Sigmoid colon (tissue), 7 donors: ENCODE results near the gene COL17A1. TPM values are rescaled to one million over a fixed set of nuclear protein-coding genes. Genes with fewer than 3 reads are reported as not detected.

Source experiments
- DNase-seq: peaks from one replicate; pipeline ENCODE4 v3.0.0-alpha.2; 2019
- H3K27ac ChIP-seq, 4 donors: fragments of 200-600 bp; sonication (generic); one replicate each; pipeline ENCODE4 v1.5.1; 2016 to 2019; ENCODE audit warnings: mild to moderate bottlenecking in 1 of 4
- H3K27me3 ChIP-seq, 3 donors: fragments of 200-600 bp; sonication (generic); one replicate each; pipeline ENCODE4 v1.5.1; 2019; ENCODE audit warnings: mild to moderate bottlenecking in 1 of 3
- H3K36me3 ChIP-seq, 4 donors: fragments of 200-600 bp; sonication (generic); one replicate each; pipeline ENCODE4 v1.5.1; 2016 to 2019
- H3K4me1 ChIP-seq, 4 donors: fragments of 200-600 bp; sonication (generic); one replicate each; pipeline ENCODE4 v1.5.1; 2017 to 2019
- H3K4me3 ChIP-seq, 4 donors: fragments of 200-600 bp; sonication (generic); one replicate each; pipeline ENCODE4 v1.5.1; 2017 to 2019; ENCODE audit warnings: mild to moderate bottlenecking in 2 of 4, moderate library complexity in 1 of 4
- H3K9me3 ChIP-seq, 4 donors: fragments of 200-600 bp in 3 of 4; sonication (generic) in 3 of 4; one replicate each; pipeline versions ENCODE4 v1.5.1 to v1.6.1; 2013 to 2019
- CTCF ChIP-seq, 4 experiments: fragments of 450-650 bp in 3 of 4; fragments of 200-600 bp in 1 of 4; IDR thresholded peaks; one replicate each; pipeline ENCODE4 v1.5.1; 2016 to 2019; ENCODE audit warnings: antibody characterized with exemption in 4 of 4, mild to moderate bottlenecking in 3 of 4, moderate library complexity in 2 of 4
- EP300 ChIP-seq, 4 donors: sonication (generic); formaldehyde crosslinking; IDR thresholded peaks; one replicate each; pipeline ENCODE4 v1.6.1; 2017; ENCODE audit warnings: antibody characterized with exemption in 4 of 4
- POLR2A ChIP-seq, 2 donors: fragments of 450-650 bp; IDR thresholded peaks; one replicate each; pipeline ENCODE4 v1.6.1; 2016; ENCODE audit warnings: antibody characterized with exemption in 2 of 2, mild to moderate bottlenecking in 2 of 2, moderate library complexity in 2 of 2
- POLR2AphosphoS5 ChIP-seq, 4 donors: sonication (generic); formaldehyde crosslinking; IDR thresholded peaks; one replicate each; pipeline ENCODE4 v1.6.1; 2017; ENCODE audit warnings: antibody characterized with exemption in 4 of 4
- WGBS, 2 donors: extraction: QIAGEN DNeasy Blood & Tissue Kit; methylation state at CpG; one replicate each; pipeline ENCODE4 v1.1.7; 2013; 5-methylcytosine and 5-hydroxymethylcytosine counted together
- intact Hi-C: fragments of 100-400 bp; cut with DNase I; formaldehyde crosslinking; loops from one replicate; pipeline ENCODE4 v1.15.1; 2023
- polyA plus RNA-seq, 3 donors: library from polyadenylated mRNA; stranded (reverse); fragments of 200-250 nt; gene quantifications; one replicate each; pipeline ENCODE4 v1.2.3, GENCODE V29; 2013
- total RNA-seq, 4 donors: library from RNA; depleted of rRNA; stranded (reverse); fragments of >200 nt; gene quantifications; one replicate each; pipeline ENCODE4 v1.1.0, GENCODE V29; 2016
- donor health status: healthy with polysubstance abuse.
- donor health status: Bipolar disorder and iron deficiency.
- donor health status: healthy.

COL17A1 gene
- total and polyA plus RNA-seq, 7 donors = 18.7 to 67.4 (median 24.0) TPM; not detected in 4

- H3K27me3 ChIP-seq = no peaks in the 10 kb centered on the region
- no peak overlapping the region for H3K4me3 ChIP-seq
- no peaks in the 10 kb centered on the region for H3K36me3 ChIP-seq
- H3K27ac ChIP-seq = no peak overlapping the region
- WGBS, 2 donors = 94 to 96% methylated on average over 4 of the region's 4 CpGs
- H3K4me1 ChIP-seq = no peaks in the 10 kb centered on the region
- H3K9me3 ChIP-seq = no peaks in the 10 kb centered on the region
- intact Hi-C loops = no loop called here
- TF ChIP-seq POLR2AphosphoS5 (IDR thresholded peaks at IDR 0.05) (no peak), POLR2A (IDR thresholded peaks at IDR 0.05) (no peak), EP300 (IDR thresholded peaks at IDR 0.05) (no peak), CTCF (IDR thresholded peaks at IDR 0.05) (no peak)
- DNase-seq = no peak
Observed at GRCh38 chr10:104053201-104053600, 32.5 kb downstream of the COL17A1 start.

DNA sequence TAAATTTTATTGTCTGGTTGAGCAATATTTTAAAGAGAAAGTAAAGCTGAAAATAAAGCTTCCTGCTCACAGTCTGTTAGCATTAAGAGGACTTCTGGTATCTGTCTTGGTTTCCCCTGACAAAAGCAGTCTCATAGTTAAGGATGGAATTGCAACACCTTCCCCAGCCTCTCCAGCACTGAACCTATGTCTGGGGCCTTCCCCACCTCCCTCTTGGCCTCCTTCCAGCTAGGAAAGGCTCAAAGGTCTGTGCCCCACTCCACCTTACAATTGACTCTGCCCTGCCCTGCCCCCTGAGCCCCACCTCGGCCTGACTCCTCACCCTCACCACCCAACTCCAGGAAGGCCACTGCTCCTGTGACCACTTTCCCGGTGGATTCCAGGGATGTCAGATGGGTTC, 33.2 kb downstream of the COL17A1 start:
- Histone ChIP-seq H3K36me3 (no peaks in the 10 kb centered on the region), H3K4me3 (no peak overlapping the region), H3K27ac (no peak overlapping the region), H3K4me1 (no peaks in the 10 kb centered on the region), H3K9me3 (no peaks in the 10 kb centered on the region), H3K27me3 (no peaks in the 10 kb centered on the region)
- WGBS, 2 donors = 15 to 70% methylated on average over 2 of the region's 2 CpGs
- DNase-seq = no peak
- TF ChIP-seq EP300 (IDR thresholded peaks at IDR 0.05) = no peak
- TF ChIP-seq CTCF (IDR thresholded peaks at IDR 0.05) = no peak
- TF ChIP-seq POLR2A (IDR thresholded peaks at IDR 0.05) = no peak
- no peak for TF ChIP-seq POLR2AphosphoS5 (IDR thresholded peaks at IDR 0.05)
- intact Hi-C loops = no loop called here

- Histone ChIP-seq H3K4me3 (no peak overlapping the region), H3K27ac (no peak overlapping the region), H3K36me3 (no peaks in the 10 kb centered on the region), H3K27me3 (no peaks in the 10 kb centered on the region), H3K9me3 (no peaks in the 10 kb centered on the region), H3K4me1 (no peaks in the 10 kb centered on the region)
- DNase-seq = no peak
- intact Hi-C loops = loop anchor here (5.0 kb wide), 1 partner anchor 158 kb away; no protein-coding TSS in a partner anchor
- TF ChIP-seq POLR2A (IDR thresholded peaks at IDR 0.05) (no peak), EP300 (IDR thresholded peaks at IDR 0.05) (no peak), POLR2AphosphoS5 (IDR thresholded peaks at IDR 0.05) (no peak)
- WGBS, 2 donors = 51 to 68% methylated on average over 8 of the region's 8 CpGs
Observed at GRCh38 chr10:104049504-104050250, 36.0 kb downstream of the COL17A1 start.

DNA sequence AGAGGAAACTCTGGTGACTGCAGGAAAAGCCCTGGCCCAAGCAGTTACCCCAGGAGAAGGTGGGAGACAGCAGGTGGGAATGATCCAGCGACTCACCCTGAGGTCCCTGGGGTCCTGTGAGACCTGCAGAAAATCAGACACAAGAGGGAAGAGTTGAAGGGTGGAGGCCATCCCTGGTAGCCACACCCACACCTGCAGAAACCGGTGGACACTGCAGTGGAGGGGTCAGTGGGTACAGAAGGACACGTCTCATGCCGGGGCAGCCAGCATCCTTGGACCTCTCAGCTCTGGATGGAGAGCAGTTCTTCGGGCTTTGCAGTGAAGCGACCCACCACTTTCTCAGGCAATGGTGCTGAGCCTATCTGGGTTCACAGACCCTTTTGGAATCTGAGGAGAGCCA, 39.0 kb downstream of the COL17A1 start:
- no peaks in the 10 kb centered on the region for H3K36me3 ChIP-seq
- H3K27ac ChIP-seq = no peak overlapping the region
- no peak for DNase-seq
- H3K27me3 ChIP-seq = no peaks in the 10 kb centered on the region
- TF ChIP-seq POLR2AphosphoS5 (IDR thresholded peaks at IDR 0.05) (no peak), POLR2A (IDR thresholded peaks at IDR 0.05) (no peak), CTCF (IDR thresholded peaks at IDR 0.05) (no peak), EP300 (IDR thresholded peaks at IDR 0.05) (no peak)
- intact Hi-C loops = loop anchor here (5.0 kb wide), 1 partner anchor 161 kb away; no protein-coding TSS in a partner anchor
- no peaks in the 10 kb centered on the region for H3K9me3 ChIP-seq
- H3K4me3 ChIP-seq = no peak overlapping the region
- whole genome bisulfite sequencing, 2 donors = 86 to 94% methylated on average over 6 of the region's 6 CpGs
- no peaks in the 10 kb centered on the region for H3K4me1 ChIP-seq

DNA sequence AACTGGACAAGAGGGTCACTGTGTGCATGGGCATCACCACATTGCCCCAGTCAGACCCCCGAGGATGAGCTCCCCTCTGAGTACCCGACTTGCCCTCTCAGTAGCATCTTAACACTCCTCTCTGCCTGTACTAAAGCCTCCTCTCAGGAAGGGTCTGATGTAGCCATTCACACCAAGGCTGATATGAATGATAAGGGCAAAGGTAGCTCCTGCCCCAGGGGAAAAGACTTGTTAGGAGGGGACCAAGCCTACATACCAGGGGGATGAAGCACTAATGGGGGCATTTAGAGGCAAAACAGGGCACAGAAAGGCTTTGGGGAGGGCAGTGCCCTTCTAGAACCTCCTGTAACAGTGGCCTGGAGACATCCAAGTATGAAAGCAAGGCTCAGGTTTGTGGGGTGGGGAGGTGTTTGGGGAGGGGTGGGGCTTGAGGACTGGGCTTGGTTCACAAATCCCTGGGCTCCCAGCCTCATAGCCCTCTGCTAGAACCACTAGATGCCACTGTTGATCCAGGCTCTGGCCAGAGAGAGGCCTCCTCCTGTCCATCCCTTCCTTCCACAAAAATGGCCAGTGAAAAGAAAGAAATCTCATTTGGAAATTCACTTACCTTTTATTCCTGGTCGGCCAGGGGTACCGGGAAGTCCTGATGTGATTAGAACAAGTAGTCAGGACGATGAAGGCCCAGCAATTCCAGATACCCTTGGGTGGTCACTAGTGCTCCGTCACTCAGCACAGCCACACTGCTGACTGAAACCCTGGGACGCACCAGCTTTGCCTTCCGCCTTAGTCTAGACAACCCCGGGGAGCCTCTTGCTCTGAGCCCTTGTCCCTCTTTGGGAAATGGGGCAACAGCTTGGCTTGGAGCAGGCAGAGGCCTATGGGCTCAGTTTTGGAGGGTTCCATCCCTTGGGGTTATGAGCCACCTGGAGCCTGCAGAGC, 40.3 kb downstream of the COL17A1 start:
- intact Hi-C loops = loop anchor here (5.0 kb wide), 1 partner anchor 162 kb away; no protein-coding TSS in a partner anchor
- no peak for DNase-seq
- no peaks in the 10 kb centered on the region for H3K27me3 ChIP-seq

More for the DNA sequence above, 40.3 kb downstream of the COL17A1 start:
- H3K36me3 ChIP-seq = no peaks in the 10 kb centered on the region
- H3K4me1 ChIP-seq = no peaks in the 10 kb centered on the region
- TF ChIP-seq EP300 (IDR thresholded peaks at IDR 0.05) (no peak), POLR2A (IDR thresholded peaks at IDR 0.05) (no peak), CTCF (IDR thresholded peaks at IDR 0.05) (peak in 2 of 4 experiments; percentile 9 to 40), POLR2AphosphoS5 (IDR thresholded peaks at IDR 0.05) (no peak)
- no peaks in the 10 kb centered on the region for H3K9me3 ChIP-seq
- no peak overlapping the region for H3K27ac ChIP-seq
- H3K4me3 ChIP-seq = no peak overlapping the region
- WGBS, 2 donors = 86 to 92% methylated on average over 9 of the region's 9 CpGs
